Endothelial cell of umbilical vein (primary cell): ENCODE measurements around the gene PI4KA.

ENCODE experiments used
- CTCF ChIP-seq, 2 donors: IDR thresholded peaks; 1 replicate in 1 of 2; 2 replicates in 1 of 2; pipeline ENCODE4 v1.5.1; 2011; ENCODE audit warnings: low read length in 2 of 2, mild to moderate bottlenecking in 2 of 2, moderate library complexity in 2 of 2, control low read depth in 1 of 2, inconsistent platforms in 1 of 2, low read depth in 1 of 2; ENCODE audit not compliant: insufficient read depth in 1 of 2; ENCODE audit errors: extremely low read depth in 1 of 2
- EZH2 ChIP-seq: IDR thresholded peaks from 2 replicates; pipeline ENCODE4 v1.6.1; 2012; ENCODE audit warnings: borderline replicate concordance, low read depth, mild to moderate bottlenecking, moderate library complexity, low read length, inconsistent platforms; ENCODE audit not compliant: severe bottlenecking
- GATA2 ChIP-seq: IDR thresholded peaks from 2 replicates; pipeline ENCODE4 v1.7.0; 2011; ENCODE audit warnings: low read depth, mild to moderate bottlenecking, moderate library complexity, mixed read lengths, low read length; ENCODE audit not compliant: insufficient read length, insufficient read depth
- MYC ChIP-seq: IDR thresholded peaks from one replicate; pipeline ENCODE4 v1.6.1; 2011; ENCODE audit warnings: mild to moderate bottlenecking, low read depth, low read length
- POLR2A ChIP-seq: IDR thresholded peaks from 2 replicates; pipeline ENCODE4 v1.6.1; 2012; ENCODE audit warnings: low read depth, mild to moderate bottlenecking, control low read depth, low read length

- TF ChIP-seq POLR2A (no peak), EZH2 (no peak), CTCF (IDR thresholded peaks at IDR 0.05; ENCODE audit: extremely low read depth in 1 of 2, insufficient read depth in 1 of 2, low read depth in 1 of 2, low read length in 2 of 2) (no peak), GATA2 (no peak), MYC (no peak)
Observed at GRCh38 chr22:20747223-20747622, 111.4 kb downstream of the PI4KA start.
